ENCODE measurements around the gene IER5. TPM values are rescaled to one million over a fixed set of nuclear protein-coding genes. Genes with fewer than 3 reads are reported as not detected.

IER5 gene
- total and polyA plus RNA-seq, 9 of the 15 experiments (the other 6 are each of a cell fraction or from before 2014, with no cell fraction given) = 2.4 to 32.1 (median 12.0) TPM

DNA sequence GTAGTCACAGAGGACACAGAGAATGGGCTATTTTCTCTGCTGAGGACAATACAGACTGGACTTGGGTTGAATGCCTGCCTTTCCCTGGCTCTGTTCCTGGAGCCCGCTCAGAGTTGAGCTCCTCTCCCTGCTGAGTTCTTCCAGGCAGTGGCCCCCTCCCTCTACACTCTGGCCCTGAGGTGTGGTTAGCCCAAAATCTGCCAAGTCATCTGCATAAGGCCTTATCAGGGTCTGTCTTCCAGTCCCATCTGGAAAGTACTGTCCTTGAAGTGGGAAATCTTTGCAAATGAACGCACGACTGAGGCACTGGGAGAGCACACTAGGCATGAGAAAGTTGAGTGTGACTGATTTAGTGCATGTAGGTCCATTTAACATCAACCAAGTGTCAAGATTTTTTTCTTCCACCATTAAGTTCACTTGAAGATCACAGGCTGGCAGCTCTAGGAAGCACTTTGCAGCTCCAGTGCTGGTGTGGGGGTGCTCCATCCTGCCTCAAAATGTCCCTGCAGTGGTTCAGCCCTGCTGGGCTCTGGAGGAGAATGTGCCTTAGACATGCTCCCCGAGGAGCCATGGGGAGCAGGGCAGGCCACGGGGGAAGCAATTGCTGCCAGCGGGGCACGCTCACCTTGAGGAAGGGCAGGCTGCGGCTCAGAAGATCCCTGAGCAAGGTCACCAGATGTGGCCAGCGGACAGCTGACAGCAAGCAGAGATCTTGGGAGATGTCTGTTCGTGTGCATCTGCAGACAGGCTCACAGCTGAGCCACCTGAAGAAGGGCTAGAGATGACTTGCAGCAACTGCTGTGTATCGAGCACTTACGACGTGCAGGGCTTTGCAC is 41.5 kb downstream of the IER5 start (continued):
- TF ChIP-seq, protein P1, sequence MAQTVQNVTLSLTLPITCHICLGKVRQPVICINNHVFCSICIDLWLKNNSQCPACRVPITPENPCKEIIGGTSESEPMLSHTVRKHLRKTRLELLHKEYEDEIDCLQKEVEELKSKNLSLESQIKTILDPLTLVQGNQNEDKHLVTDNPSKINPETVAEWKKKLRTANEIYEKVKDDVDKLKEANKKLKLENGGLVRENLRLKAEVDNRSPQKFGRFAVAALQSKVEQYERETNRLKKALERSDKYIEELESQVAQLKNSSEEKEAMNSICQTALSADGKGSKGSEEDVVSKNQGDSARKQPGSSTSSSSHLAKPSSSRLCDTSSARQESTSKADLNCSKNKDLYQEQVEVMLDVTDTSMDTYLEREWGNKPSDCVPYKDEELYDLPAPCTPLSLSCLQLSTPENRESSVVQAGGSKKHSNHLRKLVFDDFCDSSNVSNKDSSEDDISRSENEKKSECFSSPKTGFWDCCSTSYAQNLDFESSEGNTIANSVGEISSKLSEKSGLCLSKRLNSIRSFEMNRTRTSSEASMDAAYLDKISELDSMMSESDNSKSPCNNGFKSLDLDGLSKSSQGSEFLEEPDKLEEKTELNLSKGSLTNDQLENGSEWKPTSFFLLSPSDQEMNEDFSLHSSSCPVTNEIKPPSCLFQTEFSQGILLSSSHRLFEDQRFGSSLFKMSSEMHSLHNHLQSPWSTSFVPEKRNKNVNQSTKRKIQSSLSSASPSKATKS (CRISPR knock-in tag; IDR thresholded peaks at IDR 0.05) = no peak
- TF ChIP-seq ZNF274 (IDR thresholded peaks at IDR 0.05; ENCODE audit: borderline replicate concordance, low read depth, low read length) (no peak), ZNF224 (CRISPR knock-in tag; IDR thresholded peaks at IDR 0.05) (no peak), CBX2 (IDR thresholded peaks at IDR 0.05; ENCODE audit: insufficient read depth, low read length, poor library complexity, severe bottlenecking) (no peak), YY1 (IDR thresholded peaks at IDR 0.05; ENCODE audit: borderline replicate concordance in 1 of 3, control insufficient read depth in 1 of 3, extremely low read depth in 1 of 3, insufficient read depth in 3 of 3, insufficient read length in 1 of 3, insufficient replicate concordance in 2 of 3, low read depth in 1 of 3, low read length in 2 of 3) (no peak), HMG20A (CRISPR knock-in tag; conservative IDR thresholded peaks at IDR 0.05) (no peak; the same call in 1 of the 2 replicates), TEAD4 (IDR thresholded peaks at IDR 0.05; ENCODE audit: low read length) (peak; percentile 89), TEAD4 (CRISPR knock-in tag; IDR thresholded peaks at IDR 0.05; ENCODE audit: borderline replicate concordance) (no peak), NCOA1 (IDR thresholded peaks at IDR 0.05; ENCODE audit: low read depth) (0 out of 2 replicates have a peak, but pooled peaks have one; percentile 72), E2F3 (CRISPR knock-in tag; IDR thresholded peaks at IDR 0.05) (no peak), BMI1 (IDR thresholded peaks at IDR 0.05; ENCODE audit: low read length) (no peak), ZFP36 (IDR thresholded peaks at IDR 0.05; ENCODE audit: low read depth, low read length, partially characterized antibody) (peak; percentile 4), ZNF316 (IDR thresholded peaks at IDR 0.05) (peak; percentile 97)
- TF ChIP-seq, protein P2, sequence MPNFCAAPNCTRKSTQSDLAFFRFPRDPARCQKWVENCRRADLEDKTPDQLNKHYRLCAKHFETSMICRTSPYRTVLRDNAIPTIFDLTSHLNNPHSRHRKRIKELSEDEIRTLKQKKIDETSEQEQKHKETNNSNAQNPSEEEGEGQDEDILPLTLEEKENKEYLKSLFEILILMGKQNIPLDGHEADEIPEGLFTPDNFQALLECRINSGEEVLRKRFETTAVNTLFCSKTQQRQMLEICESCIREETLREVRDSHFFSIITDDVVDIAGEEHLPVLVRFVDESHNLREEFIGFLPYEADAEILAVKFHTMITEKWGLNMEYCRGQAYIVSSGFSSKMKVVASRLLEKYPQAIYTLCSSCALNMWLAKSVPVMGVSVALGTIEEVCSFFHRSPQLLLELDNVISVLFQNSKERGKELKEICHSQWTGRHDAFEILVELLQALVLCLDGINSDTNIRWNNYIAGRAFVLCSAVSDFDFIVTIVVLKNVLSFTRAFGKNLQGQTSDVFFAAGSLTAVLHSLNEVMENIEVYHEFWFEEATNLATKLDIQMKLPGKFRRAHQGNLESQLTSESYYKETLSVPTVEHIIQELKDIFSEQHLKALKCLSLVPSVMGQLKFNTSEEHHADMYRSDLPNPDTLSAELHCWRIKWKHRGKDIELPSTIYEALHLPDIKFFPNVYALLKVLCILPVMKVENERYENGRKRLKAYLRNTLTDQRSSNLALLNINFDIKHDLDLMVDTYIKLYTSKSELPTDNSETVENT (CRISPR knock-in tag; IDR thresholded peaks at IDR 0.05) = no peak
- TF ChIP-seq, protein P3, sequence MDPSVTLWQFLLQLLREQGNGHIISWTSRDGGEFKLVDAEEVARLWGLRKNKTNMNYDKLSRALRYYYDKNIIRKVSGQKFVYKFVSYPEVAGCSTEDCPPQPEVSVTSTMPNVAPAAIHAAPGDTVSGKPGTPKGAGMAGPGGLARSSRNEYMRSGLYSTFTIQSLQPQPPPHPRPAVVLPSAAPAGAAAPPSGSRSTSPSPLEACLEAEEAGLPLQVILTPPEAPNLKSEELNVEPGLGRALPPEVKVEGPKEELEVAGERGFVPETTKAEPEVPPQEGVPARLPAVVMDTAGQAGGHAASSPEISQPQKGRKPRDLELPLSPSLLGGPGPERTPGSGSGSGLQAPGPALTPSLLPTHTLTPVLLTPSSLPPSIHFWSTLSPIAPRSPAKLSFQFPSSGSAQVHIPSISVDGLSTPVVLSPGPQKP (CRISPR knock-in tag; IDR thresholded peaks at IDR 0.05) = no peak
- TF ChIP-seq, protein P4, sequence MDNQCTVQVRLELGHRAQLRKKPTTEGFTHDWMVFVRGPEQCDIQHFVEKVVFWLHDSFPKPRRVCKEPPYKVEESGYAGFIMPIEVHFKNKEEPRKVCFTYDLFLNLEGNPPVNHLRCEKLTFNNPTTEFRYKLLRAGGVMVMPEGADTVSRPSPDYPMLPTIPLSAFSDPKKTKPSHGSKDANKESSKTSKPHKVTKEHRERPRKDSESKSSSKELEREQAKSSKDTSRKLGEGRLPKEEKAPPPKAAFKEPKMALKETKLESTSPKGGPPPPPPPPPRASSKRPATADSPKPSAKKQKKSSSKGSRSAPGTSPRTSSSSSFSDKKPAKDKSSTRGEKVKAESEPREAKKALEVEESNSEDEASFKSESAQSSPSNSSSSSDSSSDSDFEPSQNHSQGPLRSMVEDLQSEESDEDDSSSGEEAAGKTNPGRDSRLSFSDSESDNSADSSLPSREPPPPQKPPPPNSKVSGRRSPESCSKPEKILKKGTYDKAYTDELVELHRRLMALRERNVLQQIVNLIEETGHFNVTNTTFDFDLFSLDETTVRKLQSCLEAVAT (IDR thresholded peaks at IDR 0.05) = peak; percentile 49 to 86; a peak in 2 of 4 replicates
